GM21723 (cell line): Measurements from ENCODE around the gene DYSF.

Experiments used
- ATAC-seq: cut with Tn5 transposase; IDR thresholded peaks from one replicate; pipeline ENCODE4 v1.9.1; 2021; ENCODE audit warnings: mild to moderate bottlenecking, moderate library complexity; ENCODE audit not compliant: unreplicated experiment

DYSF gene

DNA sequence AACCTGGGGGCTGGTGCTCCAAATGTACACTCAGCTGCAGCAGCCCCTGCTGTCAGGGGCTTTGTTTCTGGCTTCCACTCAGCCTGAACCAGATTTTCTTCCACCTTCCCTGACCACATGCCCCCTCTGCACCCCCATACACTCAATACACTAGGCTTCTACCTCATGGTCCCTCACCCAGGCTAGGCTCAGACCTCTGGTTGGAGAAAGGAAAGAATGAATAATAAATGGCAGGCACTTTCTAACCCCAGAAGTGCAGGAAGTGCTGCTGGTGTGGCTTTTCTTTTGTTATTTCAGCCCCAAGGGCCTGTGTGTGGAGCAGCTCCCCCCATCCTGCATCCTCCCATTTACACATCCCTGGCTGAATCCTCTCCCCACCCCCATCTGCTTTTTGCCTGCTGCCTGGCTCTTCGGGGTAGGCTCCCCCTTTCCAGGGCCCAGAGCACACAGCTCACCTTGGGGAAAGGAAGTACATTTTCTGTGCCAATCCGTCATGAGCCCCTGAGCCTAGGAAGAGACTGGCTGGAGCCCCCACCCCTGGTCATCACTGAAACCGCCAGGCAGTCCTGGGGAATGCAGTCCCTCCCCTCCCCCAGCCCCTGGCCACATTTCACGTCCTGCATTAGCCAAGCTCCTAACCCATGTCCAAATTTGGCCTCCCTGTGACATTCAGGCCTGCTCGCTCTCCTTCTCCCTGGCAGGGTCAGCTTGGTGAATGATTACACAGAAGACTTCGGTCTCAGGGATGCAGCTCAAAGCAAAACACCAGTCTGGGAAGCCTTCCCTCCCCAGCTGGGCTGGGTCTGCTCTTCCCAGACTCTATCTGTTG is 2.6 kb downstream of the DYSF start:
- ATAC-seq = no peak

DNA sequence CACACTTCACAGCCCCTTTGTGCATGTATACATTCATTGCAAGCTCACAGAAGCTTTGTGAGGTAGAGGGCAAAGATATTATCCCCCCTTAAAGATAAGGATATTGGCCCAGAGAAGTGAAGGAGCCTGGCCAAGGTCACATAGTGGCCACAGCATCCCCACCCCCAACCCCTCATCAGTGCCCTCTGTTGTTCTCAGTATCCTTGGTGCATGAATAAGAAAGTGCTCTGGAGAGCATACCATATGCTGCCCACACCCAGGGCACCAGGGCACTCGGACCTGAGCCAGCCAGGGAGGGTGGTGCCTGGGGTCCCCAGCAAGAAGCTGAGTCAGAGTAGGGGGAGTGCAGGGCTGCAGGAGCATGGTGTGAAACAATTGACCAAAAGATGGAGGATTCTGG is 3.3 kb downstream of the DYSF start:
- ATAC-seq = no peak

DNA sequence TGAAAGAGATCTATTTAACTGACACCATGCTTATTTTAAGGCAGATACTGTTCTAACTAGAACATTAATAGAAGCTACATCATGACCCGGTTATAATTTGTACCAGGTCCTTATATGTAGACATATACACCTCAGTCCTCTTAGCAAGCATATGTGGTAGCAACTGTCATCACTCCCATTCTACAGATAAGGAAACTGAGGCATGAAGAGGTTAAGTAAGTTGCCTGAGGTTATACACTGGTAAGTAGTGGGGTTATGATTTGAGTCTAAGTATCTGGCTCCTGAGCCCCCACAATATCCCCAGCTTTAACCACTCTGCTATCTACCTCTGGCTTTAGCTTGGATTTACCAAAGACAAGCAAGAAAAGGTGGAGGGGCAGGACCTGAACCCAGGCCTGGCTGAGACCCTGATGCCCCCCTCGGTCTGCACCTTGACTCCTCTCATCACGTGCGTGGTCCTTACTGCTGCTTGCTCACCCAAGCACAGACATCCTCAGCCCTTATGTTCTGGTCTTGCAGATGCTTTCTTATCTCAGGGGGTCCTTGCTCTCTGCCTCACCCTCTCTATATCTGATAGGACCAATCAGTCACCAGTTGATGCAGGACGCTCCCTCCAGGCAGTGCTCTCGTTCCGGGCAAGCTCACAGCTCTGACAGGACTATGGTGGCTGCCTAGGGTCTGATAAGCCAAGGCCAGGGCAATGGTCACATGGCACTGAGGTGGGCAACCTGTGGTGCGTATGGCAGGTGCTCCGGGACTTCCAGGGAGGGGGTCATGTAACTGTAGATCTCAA is 4.0 kb downstream of the DYSF start:
- no peak for ATAC-seq

DNA sequence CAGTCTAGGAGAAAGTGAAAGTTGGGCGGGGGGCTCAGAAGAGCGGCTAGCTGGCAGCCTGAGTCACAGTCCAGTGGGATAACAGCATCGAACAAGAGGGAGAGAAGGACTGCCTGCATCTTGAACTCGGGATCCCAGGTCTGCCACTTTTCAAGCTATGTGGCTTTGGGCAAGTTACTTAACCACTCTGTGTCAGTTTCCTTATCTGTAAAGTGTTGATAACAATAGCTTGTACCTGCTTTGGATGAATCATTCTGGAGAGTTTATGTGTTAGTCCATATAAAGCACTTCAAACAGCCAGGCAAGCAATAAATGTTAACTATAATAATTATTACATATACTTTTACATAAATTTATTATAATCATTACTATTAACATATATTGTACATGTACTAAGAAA is 4.6 kb downstream of the DYSF start:
- no peak for ATAC-seq

DNA sequence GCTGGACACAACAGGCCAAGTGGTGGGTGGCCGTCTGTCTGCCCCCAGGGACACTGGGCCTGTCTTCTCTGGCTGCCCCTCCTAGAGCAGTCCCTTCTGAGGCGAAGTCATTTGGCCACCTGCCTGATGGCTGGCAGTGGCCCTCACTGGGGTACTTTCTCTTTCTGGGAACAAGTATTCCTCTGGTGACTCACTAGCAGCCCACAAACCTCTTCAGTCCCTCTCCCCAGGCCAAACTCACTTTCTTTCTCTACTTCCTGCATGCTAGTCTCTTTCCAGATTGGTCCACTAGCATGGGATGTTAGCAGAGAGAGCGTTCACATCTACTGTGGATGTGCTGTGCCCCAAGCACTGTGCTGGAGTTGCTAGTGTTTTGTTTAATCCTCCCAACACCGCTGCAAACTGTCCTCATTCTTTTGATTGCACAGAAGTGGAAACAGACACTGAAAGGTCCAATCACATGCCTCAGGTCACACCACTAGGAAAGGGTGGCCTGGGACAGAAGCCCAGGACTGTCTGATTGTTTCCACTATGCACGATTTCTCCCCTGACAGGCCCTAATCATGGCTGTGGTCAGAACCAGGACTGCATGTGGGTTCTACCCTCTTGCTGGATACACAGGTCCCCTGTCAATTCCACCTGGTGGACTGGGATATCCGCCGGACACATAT is 5.2 kb downstream of the DYSF start:
- ATAC-seq = no peak

DNA sequence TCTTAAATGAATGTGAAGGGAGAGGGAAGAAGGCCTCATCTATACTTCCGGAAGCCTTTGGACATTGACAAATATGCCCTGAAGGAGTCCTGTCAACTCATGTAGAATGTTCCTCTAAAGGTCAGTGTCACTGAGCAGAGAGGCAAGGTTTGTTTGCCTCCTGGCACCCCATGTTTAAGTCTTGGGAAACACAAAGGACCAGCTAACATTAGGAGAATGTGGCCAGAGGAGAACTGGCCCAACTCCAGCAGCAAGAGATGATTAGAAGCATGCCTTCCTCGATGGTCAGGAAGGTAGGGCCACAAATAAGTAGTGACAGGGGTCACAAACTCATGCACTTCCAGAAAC is 5.7 kb downstream of the DYSF start:
- no peak for ATAC-seq

DNA sequence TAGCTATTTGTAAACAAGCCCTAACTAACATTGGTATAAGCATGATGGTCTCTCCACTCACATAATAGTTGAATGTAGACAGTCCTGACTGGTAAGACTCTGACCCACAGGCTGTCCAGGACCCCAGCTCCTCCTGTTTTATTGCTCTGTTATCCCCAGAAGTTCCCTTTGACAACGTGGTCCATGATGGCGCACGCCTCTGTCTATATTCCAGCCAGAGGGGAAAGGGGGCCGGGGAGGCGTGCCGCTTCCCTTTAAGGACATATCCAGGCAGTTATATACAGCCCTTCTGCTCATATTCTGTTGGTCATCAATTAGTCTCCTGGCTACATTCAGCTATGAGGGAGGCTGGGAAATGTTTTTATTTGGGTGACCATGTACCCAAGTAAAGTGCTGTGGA is 6.7 kb downstream of the DYSF start:
- ATAC-seq = no peak

DNA sequence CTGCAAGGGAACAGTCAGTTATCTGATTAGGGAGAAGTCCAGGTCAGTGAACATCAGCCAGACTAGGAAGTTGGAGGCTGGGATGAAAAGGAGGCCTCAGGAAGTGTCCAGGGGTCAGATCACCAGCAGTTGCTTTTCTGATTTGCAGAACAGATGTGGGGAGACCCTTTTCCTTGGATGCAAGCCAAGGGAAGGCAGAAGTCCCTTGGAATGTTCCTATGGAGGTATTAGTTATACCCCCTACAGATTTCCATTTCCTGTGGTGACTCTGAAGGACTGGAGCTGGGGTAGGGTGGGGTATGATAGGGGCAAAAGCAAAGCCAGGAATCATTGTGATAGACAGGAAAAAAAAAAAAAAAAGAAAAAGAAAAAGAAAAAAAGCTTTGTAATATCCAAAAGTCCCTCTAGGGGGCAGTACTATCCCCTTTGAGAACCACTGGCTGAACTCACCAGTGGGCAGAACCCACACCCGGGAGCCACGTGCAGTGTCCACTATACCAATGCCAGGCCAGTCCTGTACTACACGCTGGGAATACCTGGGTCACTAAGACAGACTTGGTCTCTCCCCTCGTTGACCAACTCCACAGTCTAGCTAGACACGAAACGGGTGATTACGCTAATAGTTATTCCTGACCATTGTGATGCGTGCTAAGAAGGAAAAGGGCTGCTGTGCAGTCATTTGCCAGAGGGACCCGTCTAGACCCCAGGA is 7.4 kb downstream of the DYSF start:
- ATAC-seq = no peak

DNA sequence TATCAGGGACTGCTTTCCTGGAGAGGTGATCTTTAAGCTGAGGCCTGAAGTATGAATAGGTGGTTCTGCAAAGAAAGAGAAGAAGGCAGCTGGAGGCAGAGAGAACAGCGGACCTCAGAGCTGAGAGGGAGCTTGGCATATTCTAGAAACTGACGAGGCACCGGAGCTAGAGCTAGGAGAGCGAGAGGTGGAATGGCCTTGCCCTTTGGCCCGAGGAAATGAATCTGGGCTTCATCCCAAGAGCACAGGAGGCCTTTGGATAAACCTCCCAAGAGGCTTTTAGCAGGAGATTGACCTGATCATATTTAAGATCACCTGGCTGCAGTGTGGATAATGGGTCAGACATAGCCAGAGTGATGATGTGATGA is 7.9 kb downstream of the DYSF start:
- no peak for ATAC-seq

DNA sequence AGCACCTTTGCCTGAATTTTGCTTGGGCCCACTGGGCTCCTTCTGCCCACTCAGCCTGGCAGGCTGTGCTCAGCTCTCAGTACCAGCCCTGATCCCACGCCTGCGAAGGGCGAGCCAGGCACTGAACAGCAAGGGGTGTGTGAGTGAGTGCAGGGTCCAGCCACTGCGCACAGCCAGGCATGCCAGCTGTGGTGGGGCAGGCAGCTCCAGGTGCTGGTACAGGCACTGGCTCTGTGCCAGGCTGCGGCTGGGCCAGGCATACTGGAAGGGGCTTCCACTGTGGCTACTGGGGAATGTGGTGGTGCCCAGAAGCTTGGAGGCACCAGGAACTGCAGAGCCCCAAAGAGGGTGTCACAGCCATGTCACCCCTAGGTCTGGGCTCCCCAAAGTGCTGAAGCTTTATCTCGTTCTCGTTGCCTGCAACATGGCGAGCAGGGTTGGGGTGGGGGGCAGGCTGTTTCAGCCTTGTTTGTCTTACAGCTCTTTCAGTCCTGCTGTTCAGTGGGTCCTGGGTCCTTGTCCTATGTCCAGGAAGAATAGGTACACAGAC is 8.8 kb downstream of the DYSF start:
- no peak for ATAC-seq

DNA sequence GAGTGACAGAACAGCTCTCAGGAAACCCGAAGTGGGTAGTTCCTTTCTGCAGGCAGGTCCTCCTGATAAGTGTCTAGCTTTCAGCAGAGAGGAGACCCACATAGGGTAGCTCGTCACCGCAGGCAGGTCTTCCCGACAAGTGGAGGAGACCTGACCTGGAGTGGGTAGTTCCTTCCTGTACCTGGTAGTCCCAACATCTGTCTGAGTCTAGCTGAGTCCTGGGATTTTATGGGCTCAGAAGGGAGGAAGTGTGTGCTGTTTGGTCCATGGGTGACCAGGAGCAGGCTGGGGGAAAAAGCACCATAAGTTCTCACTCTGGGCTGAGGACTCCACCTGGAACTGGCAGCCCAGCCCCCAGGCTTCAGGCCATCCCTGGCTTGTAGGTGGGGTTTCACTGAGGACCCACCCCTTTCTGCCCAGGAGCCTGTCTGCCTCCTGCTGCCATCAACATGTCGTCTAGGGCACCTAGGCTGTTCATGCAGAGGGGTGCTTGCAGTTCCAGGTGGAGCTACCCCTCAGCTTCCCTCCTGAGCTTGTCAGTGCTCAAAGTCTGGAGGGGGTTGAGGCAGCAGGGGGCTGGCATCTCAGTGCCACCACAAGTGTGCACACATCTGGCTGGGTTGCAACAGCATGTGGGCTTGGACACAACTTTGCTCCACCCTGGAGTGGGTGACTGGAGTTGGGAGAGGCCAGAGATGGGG is 9.4 kb downstream of the DYSF start:
- ATAC-seq = no peak

DNA sequence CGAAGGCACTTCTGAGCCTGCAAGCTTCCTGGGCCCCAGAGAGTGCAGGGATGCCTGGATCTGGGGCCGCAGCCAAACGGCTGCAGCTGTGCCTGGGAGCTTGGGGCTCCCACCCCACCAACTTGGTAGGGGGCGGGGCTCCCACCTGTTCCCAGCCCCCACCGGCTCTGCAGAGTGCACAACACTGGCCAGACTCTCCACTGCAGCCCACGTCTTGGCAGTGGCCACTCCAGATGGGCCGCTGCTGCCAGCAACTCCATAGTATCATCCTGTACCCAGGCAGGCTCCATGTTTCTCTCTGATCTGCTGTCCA is 9.9 kb downstream of the DYSF start:
- no peak for ATAC-seq

DNA sequence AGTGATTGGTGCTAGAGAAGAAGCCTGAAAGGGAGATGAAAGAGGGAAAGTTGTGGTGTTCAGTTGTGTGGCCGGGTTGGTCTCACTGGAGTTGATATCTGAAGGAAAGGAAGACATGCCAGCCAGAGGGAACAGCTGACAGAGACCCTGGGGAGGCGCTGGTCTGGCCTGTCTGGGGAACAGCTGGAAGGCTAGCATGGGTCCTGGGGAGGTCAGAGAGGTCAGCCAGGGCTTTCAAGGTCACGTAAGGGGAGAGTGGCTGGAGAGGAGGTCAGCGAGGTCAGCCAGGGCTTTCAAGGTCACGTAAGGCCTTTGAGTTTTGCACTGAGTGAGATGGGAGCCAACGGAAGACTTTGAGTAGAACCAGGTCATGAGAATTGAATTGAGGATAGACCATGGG is 11.0 kb downstream of the DYSF start:
- no peak for ATAC-seq

DNA sequence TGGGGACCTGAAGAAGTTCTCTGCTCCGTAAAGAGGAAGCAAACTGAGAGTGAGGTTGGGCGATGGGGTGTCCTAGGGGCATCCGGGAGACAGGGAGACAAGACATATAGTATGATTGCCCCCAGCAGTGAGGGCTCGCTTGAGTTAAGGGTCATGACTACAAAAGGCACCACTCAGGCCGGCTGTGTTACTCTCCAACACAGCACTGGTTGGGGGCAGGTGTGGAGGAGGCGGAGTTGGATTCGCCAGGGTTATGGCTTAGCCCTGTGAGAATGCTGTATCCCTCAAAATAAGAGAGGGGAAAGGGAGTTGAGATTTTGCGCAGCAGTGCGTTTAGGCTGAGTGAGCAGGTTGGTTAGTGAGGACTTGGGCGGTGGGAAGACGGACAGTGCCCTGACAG is 12.0 kb downstream of the DYSF start:
- ATAC-seq = no peak

DNA sequence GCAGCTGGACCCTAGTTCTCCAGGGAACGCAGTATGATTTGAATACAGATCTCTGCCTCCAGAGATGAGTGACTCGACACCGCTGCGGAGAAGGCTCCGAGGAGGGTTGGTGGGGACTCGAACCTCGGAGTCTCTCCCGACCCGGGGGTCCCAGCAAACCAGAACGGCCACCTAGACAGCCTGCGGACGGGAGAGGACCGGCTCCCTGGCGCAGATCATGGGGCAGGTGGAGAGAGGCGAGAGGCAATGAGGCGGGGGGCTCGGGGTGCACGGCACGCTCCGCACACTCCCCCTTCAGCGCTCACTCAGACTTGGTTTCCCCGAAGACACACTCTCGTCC is 12.6 kb downstream of the DYSF start:
- ATAC-seq = no peak

DNA sequence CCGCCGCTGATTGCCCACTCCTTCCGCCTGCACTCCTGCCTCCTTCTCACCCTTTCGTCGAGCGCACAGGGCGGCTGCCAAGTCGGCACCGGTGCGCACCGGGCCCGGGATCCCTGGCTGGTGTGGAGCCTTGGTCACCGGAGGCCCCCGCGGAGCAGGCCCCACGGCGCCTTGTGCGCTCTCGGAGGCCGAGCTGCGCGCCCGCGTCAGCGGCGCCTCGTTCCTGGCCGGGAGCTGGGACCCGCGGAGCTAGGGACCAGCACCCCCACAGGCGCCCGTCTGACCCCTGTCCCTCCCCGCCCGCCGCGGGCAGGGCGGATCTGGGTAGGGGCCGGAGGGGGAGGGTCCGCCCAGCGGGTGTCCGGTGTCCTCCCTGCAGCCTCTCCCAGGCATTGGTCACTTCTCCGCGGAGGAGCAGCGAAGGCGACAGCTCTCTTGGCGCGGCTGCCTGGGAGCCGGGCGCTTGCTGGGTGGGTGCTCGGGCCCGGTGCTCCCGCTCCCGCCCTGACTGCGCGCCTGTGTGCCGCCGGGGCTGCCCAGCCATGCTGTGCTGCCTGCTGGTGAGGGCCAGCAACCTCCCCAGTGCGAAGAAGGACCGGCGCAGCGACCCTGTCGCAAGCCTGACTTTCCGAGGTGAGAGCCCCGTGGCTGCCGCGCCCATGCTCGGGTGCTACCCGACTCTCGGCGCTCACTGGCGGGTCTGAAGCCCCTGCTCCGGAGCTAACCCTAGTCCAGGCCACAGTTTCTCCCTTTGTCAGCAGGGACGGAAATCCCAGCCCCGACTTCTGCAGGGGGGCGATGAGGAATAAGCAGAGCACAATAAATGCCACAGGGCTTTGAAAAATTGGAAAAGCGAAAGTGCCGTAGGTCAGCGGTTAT is 13.2 kb downstream of the DYSF start:
- no peak for ATAC-seq

DNA sequence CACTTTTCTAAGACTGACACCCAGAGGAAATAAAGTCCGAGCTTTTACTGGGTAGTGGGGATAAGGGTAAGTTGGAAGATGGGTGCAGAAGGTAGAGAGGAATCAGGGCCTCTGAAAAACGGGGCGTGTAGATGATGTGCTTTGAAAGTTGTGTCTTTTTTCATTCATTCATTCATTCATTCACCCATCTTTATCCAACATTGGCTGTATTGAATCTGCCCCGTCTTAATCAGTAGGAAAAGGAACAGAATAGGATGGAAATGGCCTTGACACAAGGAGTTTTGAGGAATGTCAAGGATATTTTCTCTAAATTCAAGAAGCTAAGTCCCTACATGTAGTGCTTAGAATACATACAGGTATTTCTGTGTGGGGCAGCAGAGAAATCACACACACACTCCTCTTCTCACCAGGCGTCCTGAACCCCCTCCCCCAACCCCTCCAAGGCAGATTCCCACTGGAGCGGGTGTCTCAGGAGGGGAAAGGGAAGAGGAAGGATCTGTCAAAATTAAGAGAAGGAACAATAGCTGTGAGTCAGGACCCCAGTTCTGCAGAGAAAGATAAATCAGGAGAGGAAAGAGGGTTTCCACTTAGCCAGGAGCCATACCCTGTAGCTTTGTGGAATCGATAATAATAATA is 13.9 kb downstream of the DYSF start:
- no peak for ATAC-seq

DNA sequence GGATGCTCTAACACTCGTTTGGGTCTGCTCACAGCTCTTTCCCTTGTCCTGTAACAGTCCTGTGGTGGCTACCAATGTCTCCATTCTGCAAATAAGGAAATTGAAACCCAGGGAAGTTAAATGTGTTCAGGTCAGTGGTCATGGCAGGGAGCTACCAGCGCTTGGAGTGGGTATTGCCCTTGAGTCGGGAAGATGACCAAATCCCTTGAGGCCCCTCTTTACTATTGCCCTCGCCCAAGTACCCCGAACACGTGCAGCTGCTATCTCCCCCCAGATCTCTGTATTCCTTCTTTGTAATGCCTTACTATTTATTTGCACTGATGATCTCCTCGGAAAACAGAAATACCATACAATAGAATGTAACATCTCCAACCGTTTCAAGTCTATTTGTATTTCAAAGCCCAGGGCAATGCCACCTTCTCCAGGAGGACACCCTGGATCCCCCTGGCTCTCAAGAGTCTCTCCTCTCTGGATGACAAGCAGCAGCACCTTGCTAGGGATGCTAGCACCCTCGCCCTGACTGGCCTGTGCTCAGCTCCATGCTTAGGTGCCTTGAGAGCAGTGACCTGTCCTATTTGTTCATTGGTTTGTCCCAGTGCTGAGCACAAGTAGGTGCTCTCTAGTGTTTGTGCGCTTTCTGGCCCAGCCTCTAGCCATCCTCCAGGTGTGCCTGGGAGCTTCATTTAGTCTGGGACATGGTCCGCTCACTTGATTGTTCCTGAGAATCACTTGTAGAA is 15.1 kb downstream of the DYSF start:
- ATAC-seq = no peak
